Endometrium (tissue), 2 donors: ENCODE results near the gene MEIOB.

Source experiments
- FAIRE-seq: peaks from 2 replicates; lab custom pipeline; 2012; peaks lifted over from hg19 to GRCh38; lab: Jason Lieb, UNC
- donor health status: control.
- donor health status: control.

The MEIOB gene

DNA sequence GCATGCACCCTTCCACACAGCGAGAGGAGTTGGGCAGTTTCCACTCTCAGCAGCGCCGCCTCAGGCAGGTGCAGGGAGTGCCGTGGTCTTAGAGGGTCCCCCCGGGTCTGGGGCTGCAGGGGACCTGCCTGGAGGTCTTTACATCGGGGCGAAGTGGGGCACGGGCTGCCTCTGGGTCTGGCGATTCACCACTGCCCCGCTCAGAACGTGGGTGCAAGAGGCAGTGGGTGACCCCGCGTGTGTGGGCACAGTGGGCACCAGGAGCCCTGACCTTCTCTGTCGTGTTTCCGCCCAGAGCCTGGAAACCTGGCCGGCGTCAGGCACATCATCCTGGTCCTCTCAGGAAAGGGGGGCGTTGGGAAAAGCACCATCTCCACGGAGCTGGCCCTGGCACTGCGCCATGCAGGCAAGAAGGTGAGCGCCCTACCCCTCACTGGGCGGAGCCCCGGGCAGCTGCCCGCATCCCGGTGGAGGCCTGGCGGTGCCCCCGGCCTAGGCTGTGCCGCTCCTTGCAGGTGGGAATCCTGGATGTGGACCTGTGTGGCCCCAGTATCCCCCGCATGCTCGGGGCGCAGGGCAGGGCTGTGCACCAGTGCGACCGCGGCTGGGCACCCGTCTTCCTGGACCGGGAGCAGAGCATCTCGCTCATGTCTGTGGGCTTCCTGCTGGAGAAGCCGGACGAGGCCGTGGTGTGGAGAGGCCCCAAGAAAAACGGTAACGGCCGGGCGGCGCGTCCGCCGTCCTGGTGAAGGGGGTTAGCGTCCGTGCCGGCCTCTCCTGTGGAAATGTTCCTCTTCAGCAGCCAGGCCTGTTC, 85.5 kb downstream of the MEIOB start:
- FAIRE-seq, result no peak

DNA sequence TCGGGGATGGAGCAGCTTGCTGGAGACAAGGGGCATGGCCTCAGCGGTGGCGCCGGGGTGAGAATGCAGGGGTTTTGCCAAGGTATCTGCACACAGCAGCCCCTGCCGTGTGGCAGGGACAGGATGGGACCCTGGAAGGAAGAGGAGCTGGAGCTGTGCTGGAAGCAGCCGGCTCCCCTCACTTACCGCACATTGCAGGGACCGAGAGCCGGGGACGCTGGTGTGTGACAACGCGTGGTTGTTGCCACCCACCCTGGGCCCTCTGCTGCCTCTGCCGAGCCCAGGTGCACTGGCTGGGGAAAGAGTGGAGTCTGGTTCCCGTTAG, 86.2 kb downstream of the MEIOB start:
- FAIRE-seq, result no peak

DNA sequence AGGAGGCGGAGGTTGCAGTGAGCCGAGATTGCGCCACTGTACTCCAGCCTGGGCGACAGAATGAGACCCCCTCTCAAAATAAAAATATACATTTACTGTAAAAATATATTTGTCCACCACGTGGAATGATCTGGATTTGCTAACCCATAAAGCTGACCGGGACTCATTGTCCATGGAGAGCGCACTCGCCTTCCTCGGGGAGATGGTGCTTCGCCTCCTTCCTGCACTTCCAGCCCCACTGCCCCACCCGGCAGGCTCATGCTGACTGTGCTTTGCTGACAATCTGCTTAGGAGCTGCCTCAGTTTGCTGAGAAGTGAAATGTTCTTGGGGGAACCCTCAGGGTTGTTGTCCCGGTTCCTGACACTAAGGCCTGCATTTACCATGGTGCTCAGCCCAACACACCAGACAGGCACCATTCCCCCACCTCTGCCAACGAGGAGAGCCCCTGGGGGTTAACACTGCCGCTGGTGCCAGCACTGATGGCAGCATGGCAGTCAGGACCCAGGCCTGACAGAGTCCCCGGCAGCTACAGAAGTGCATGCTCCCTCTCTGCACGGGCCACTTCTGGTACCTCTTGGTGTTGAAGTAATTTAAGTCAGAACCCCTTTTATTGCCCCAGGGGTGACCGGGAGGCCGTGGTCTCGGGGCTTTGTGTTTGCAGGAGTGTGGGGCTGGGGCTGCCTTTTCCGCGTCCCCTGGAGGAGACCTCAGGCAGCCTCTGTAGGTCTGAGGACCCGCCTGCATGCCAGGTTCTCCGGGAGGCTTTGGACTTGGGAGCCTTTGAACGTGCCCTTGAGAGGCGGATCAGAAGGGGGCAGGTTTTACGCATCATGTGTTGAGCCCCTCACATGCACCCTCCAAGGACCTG, 86.8 kb downstream of the MEIOB start:
- FAIRE-seq, result no peak
